Right lobe of liver (tissue), 4 donors: ENCODE results near the gene C1QTNF1.

Experiments used
- POLR2A ChIP-seq: fragments of 450-650 bp; IDR thresholded peaks from one replicate; pipeline ENCODE4 v1.6.1; 2017; ENCODE audit warnings: antibody characterized with exemption, mild to moderate bottlenecking
- TF ChIP-seq, protein P1 (sequence below), 4 donors: fragments of 200-600 bp in 3 of 4; fragments of 450-650 bp in 1 of 4; IDR thresholded peaks; one replicate each; pipeline versions ENCODE4 v1.5.1 to v1.8.0; 2016 to 2022; ENCODE audit warnings: antibody characterized with exemption in 4 of 4, mild to moderate bottlenecking in 2 of 4
- donor health status: DM: no; HTN: no; CAD: no.
- donor health status: DM: no; HTN: no; CAD: no.
- donor health status: DM: no; HTN: yes; CAD: no.

DNA sequence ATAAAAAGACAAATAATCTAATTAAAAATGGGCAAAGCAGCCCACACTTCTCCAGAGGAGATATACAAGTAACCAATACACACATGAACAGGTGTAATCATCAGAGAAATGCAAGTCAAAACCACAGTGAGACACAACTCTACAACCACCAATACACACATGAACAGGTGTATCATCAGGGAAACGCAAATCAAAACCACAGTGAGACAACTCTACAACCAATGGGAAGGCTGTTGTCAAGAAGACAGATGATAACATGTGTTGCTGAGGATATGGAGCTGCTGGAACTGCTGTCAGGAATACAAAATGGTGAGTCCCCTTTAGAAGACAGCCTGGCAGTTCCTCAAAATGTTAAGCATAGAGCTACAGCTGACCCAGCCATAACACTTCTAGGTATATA is 28.2 kb downstream of the C1QTNF1 start:
- TF ChIP-seq, protein P1, sequence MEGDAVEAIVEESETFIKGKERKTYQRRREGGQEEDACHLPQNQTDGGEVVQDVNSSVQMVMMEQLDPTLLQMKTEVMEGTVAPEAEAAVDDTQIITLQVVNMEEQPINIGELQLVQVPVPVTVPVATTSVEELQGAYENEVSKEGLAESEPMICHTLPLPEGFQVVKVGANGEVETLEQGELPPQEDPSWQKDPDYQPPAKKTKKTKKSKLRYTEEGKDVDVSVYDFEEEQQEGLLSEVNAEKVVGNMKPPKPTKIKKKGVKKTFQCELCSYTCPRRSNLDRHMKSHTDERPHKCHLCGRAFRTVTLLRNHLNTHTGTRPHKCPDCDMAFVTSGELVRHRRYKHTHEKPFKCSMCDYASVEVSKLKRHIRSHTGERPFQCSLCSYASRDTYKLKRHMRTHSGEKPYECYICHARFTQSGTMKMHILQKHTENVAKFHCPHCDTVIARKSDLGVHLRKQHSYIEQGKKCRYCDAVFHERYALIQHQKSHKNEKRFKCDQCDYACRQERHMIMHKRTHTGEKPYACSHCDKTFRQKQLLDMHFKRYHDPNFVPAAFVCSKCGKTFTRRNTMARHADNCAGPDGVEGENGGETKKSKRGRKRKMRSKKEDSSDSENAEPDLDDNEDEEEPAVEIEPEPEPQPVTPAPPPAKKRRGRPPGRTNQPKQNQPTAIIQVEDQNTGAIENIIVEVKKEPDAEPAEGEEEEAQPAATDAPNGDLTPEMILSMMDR (IDR thresholded peaks at IDR 0.05) = no peak
- TF ChIP-seq POLR2A = no peak
